Mucosa of descending colon (tissue), 3 donors: ENCODE data around the gene JMJD6. TPM values are rescaled to one million over a fixed set of nuclear protein-coding genes. Genes with fewer than 3 reads are reported as not detected.
"Not testable (repeated sequence)": the region's sequence is repeated elsewhere in the genome, so short reads cannot be mapped to it uniquely, and the experiment has no call there.

ENCODE experiments used
- ATAC-seq: fragments of 200-7000 bp; cut with Tn5 transposase; one replicate; pipeline ENCODE4 v1.9.1; 2020; ENCODE audit warnings: mild to moderate bottlenecking, moderate library complexity
- DNase-seq, 3 donors: peaks; one replicate each; pipeline ENCODE4 v3.0.0-alpha.2; 2020
- H3K36me3 ChIP-seq: fragments of 200-600 bp; one replicate; pipeline ENCODE4 v1.8.0; 2021; ENCODE audit warnings: low read depth, mild to moderate bottlenecking
- H3K4me1 ChIP-seq: fragments of 200-600 bp; one replicate; pipeline ENCODE4 v1.8.0; 2021; ENCODE audit warnings: low read depth, mild to moderate bottlenecking
- H3K4me3 ChIP-seq: fragments of 200-600 bp; one replicate; pipeline ENCODE4 v1.8.0; 2021; ENCODE audit warnings: mild to moderate bottlenecking
- H3K9me3 ChIP-seq: fragments of 200-600 bp; one replicate; pipeline ENCODE4 v1.8.0; 2021; ENCODE audit warnings: mild to moderate bottlenecking
- CTCF ChIP-seq: fragments of 200-600 bp; IDR thresholded peaks from one replicate; pipeline ENCODE4 v1.8.0; 2022; ENCODE audit warnings: antibody characterized with exemption, mild to moderate bottlenecking
- intact Hi-C, 2 donors: fragments of 100-400 bp; cut with DNase I in 1 of 2; cut with micrococcal nuclease in 1 of 2; formaldehyde crosslinking; loops; one replicate each; pipeline versions ENCODE4 v1.11.0 to v1.11.1; 2022; cut with DNase I, micrococcal nuclease
- total RNA-seq, 3 donors: library from RNA; stranded (reverse); fragmentation: NEBNext Ultra II Directional in 2 of 3; extraction: Animal tissue kit (Norgen Biotek cat#: 25700) in 2 of 3; gene quantifications; one replicate each; pipeline versions ENCODE4 v1.2.1 to v1.2.4, GENCODE V29; 2021 to 2023
- donor health status: DM: no; HTN: no; CAD: no; lungs with moderate emphysema.
- donor health status: DM: no; HTN: no; CAD: no.
- donor health status: DM: no; HTN: yes; CAD: no.

Gene JMJD6
- total RNA-seq, 3 donors from 2014 or later = 27.0 to 56.3 (median 30.3) TPM

GRCh38 chr17:76747716-76748363, 21.4 kb upstream of the JMJD6 start:
- ATAC-seq (no peak), DNase-seq (no peak)
- Histone ChIP-seq H3K4me3 (no peak overlapping the region), H3K9me3 (no peaks in the 10 kb centered on the region), H3K4me1 (no peaks in the 10 kb centered on the region), H3K36me3 (no peaks in the 10 kb centered on the region)
- intact Hi-C loops = no loop called here
- TF ChIP-seq CTCF = no peak

- intact Hi-C loops, H3K4me1 ChIP-seq, DNase-seq, H3K9me3 ChIP-seq, H3K4me3 ChIP-seq, ATAC-seq, H3K36me3 ChIP-seq: not testable (repeated sequence)
Measured at GRCh38 chr17:76745785-76746184, 19.4 kb upstream of the JMJD6 start.

- TF ChIP-seq CTCF = no peak
- ATAC-seq (no peak), DNase-seq (no peak)
- H3K9me3 ChIP-seq = no peaks in the 10 kb centered on the region
- no peak overlapping the region for H3K4me3 ChIP-seq
- no peaks in the 10 kb centered on the region for H3K36me3 ChIP-seq
- intact Hi-C loops = no loop called here
- no peaks in the 10 kb centered on the region for H3K4me1 ChIP-seq
Measured at GRCh38 chr17:76744747-76745146, 18.3 kb upstream of the JMJD6 start.

GRCh38 chr17:76742958-76743357, 16.6 kb upstream of the JMJD6 start:
- Histone ChIP-seq H3K9me3 (no peaks in the 10 kb centered on the region), H3K36me3 (no peaks in the 10 kb centered on the region), H3K4me3 (no peak overlapping the region), H3K4me1 (peaks cover 12% of the 10 kb centered on the region)
- intact Hi-C loops = no loop called here
- ATAC-seq (no peak), DNase-seq (no peak)
- TF ChIP-seq CTCF = no peak

GRCh38 chr17:76740329-76741118, 14.1 kb upstream of the JMJD6 start:
- TF ChIP-seq CTCF = no peak
- Histone ChIP-seq H3K9me3 (no peaks in the 10 kb centered on the region), H3K36me3 (no peaks in the 10 kb centered on the region), H3K4me1 (peaks cover 12% of the 10 kb centered on the region), H3K4me3 (no peak overlapping the region)
- DNase-seq (no peak), ATAC-seq (no peak)
- intact Hi-C loops = no loop called here

- peaks cover 17% of the 10 kb centered on the region for H3K4me1 ChIP-seq
- H3K9me3 ChIP-seq, H3K4me3 ChIP-seq, H3K36me3 ChIP-seq, intact Hi-C loops, ATAC-seq: not testable (repeated sequence)
- peak in 1 of 3 donors; percentile 39 for DNase-seq
Measured at GRCh38 chr17:76739568-76740115, 13.2 kb upstream of the JMJD6 start.
